A549 (cell line): ENCODE results near the gene CARD11. TPM values are rescaled to one million over a fixed set of nuclear protein-coding genes. Genes with fewer than 3 reads are reported as not detected.
A peak's percentile ranks its signal among the peaks of the same experiment; 100 is the strongest.

ENCODE experiments used
- ATAC-seq, 2 experiments: fragments of 200-7000 bp in 1 of 2; fragments of >200 bp in 1 of 2; cut with Nextera tagmentation in 1 of 2; cut with Tn5 transposase in 1 of 2; 3 replicates each; pipeline versions ENCODE4 v1.8.0 to v1.9.1; 2018 to 2020; ENCODE audit warnings: mild to moderate bottlenecking in 1 of 2, moderate library complexity in 1 of 2
- CTCF ChIA-PET: fragments of 300-600 bp; sonication (Branson Sonifier 250); formaldehyde crosslinking; extraction: SDS; loops from one replicate; lab custom pipeline; 2021; ENCODE audit warnings: antibody characterized with exemption, inconsistent platforms; lab: Yijun Ruan, JAX
- POLR2A ChIA-PET: fragments of 350-600 bp; formaldehyde crosslinking; extraction: SDS; loops from one replicate; lab custom pipeline; 2021; ENCODE audit warnings: antibody characterized with exemption, inconsistent platforms; lab: Yijun Ruan, JAX
- DNase-seq, 2 experiments: peaks; one replicate each; pipeline versions ENCODE4 v3.0.0 to v3.0.0-alpha.2; 2011 to 2016; ENCODE audit warnings: low read depth in 1 of 2, low spot score in 1 of 2
- FAIRE-seq: peaks from 2 replicates; lab custom pipeline; 2011; peaks lifted over from hg19 to GRCh38; lab: Jason Lieb, UNC
- H3K27ac ChIP-seq, 2 experiments: fragments of >200 bp; sonication (Bioruptor Twin); formaldehyde crosslinking; 3 replicates each; pipeline ENCODE4 v1.5.1; 2016 to 2017
- H3K4me1 ChIP-seq: fragments of >200 bp; sonication (Bioruptor Twin); formaldehyde crosslinking; 3 replicates; pipeline ENCODE4 v1.6.1; 2016
- H3K4me2 ChIP-seq: fragments of >200 bp; sonication (Bioruptor Twin); formaldehyde crosslinking; 3 replicates; pipeline ENCODE4 v1.6.1; 2016
- H3K4me3 ChIP-seq: fragments of >200 bp; sonication (Bioruptor Twin); formaldehyde crosslinking; 3 replicates; pipeline ENCODE4 v1.5.1; 2016
- H3K9me3 ChIP-seq: fragments of >200 bp; sonication (Bioruptor Twin); formaldehyde crosslinking; 3 replicates; pipeline ENCODE4 v1.6.1; 2016
- CHD4 ChIP-seq: fragments of 200-600 bp; sonication (generic); IDR thresholded peaks from 2 replicates; pipeline ENCODE4 v1.6.1; 2016; ENCODE audit warnings: antibody characterized with exemption, mild to moderate bottlenecking, borderline replicate concordance
- EHF ChIP-seq: fragments of 250-450 bp; sonication (Bioruptor Pico); IDR thresholded peaks from 2 replicates; pipeline ENCODE4 v1.5.0; 2020; ENCODE audit warnings: mild to moderate bottlenecking
- ESRRA ChIP-seq: fragments of 150-350 bp; IDR thresholded peaks from 2 replicates; pipeline ENCODE4 v1.6.1; 2014; ENCODE audit warnings: mild to moderate bottlenecking, low read length, borderline replicate concordance
- FOSL2 ChIP-seq, 2 experiments: fragments of 450-650 bp in 1 of 2; fragments of >200 bp in 1 of 2; sonication (Bioruptor Twin) in 1 of 2; formaldehyde crosslinking; IDR thresholded peaks; 2 replicates each; pipeline versions ENCODE4 v1.5.0 to v1.6.1; 2016 to 2020; ENCODE audit warnings: mild to moderate bottlenecking in 1 of 2, moderate library complexity in 1 of 2
- HDAC2 ChIP-seq: fragments of 200-600 bp; sonication (generic); IDR thresholded peaks from 2 replicates; pipeline ENCODE4 v1.6.1; 2016
- HEYL ChIP-seq: fragments of 250-450 bp; sonication (Bioruptor Pico); IDR thresholded peaks from 2 replicates; pipeline ENCODE4 v1.8.0; 2021; ENCODE audit warnings: mild to moderate bottlenecking, moderate library complexity
- HMGXB4 ChIP-seq: fragments of 250-450 bp; sonication (Bioruptor Pico); IDR thresholded peaks from 2 replicates; pipeline ENCODE4 v1.5.0; 2021; ENCODE audit warnings: mild to moderate bottlenecking, moderate library complexity, borderline replicate concordance
- JUNB ChIP-seq: fragments of >200 bp; sonication (Bioruptor Twin); formaldehyde crosslinking; IDR thresholded peaks from 2 replicates; pipeline ENCODE4 v1.6.1; 2016
- MAZ ChIP-seq: fragments of 150-350 bp; IDR thresholded peaks from 2 replicates; pipeline ENCODE4 v1.6.1; 2014; ENCODE audit warnings: antibody characterized with exemption, low read depth, low read length, borderline replicate concordance
- MYC ChIP-seq: IDR thresholded peaks from 2 replicates; pipeline ENCODE4 v1.6.1; 2012; ENCODE audit warnings: mild to moderate bottlenecking, inconsistent platforms, low read length, improper control_type of control experiment, borderline replicate concordance
- NFE2L2 ChIP-seq: fragments of 150-350 bp; conservative IDR thresholded peaks from 2 replicates; pipeline ENCODE4 v1.6.1; 2014; ENCODE audit warnings: low read length
- POLR2A ChIP-seq: IDR thresholded peaks from 2 replicates; pipeline ENCODE4 v1.6.1; 2012; ENCODE audit warnings: mild to moderate bottlenecking, low read length
- RARB ChIP-seq: fragments of 250-450 bp; sonication (Bioruptor Pico); IDR thresholded peaks from 2 replicates; pipeline ENCODE4 v1.8.0; 2021; ENCODE audit warnings: mild to moderate bottlenecking, moderate library complexity
- RFX5 ChIP-seq: fragments of 450-650 bp; IDR thresholded peaks from 2 replicates; pipeline ENCODE4 v1.7.1; 2014; ENCODE audit warnings: antibody characterized with exemption, mild to moderate bottlenecking, moderate library complexity
- SMC3 ChIP-seq: fragments of >200 bp; sonication (Bioruptor Twin); formaldehyde crosslinking; IDR thresholded peaks from 3 replicates; pipeline ENCODE4 v1.6.1; 2018; ENCODE audit warnings: inconsistent platforms
- TFCP2L1 ChIP-seq: fragments of 250-450 bp; sonication (Bioruptor Pico); IDR thresholded peaks from 2 replicates; pipeline ENCODE4 v1.5.0; 2021; ENCODE audit warnings: mild to moderate bottlenecking
- TP53 ChIP-seq: fragments of 250-450 bp; sonication (Bioruptor Pico); IDR thresholded peaks from 2 replicates; pipeline ENCODE4 v1.5.0; 2021; ENCODE audit warnings: mild to moderate bottlenecking, moderate library complexity
- USF2 ChIP-seq: fragments of 450-650 bp; IDR thresholded peaks from 2 replicates; pipeline ENCODE4 v1.6.1; 2014; ENCODE audit warnings: antibody characterized with exemption
- ZFP36 ChIP-seq: fragments of 450-650 bp; IDR thresholded peaks from 2 replicates; pipeline ENCODE4 v1.6.1; 2014; ENCODE audit warnings: borderline replicate concordance; ENCODE audit not compliant: partially characterized antibody
- ZNF302 ChIP-seq: fragments of 250-450 bp; sonication (Bioruptor Pico); IDR thresholded peaks from 2 replicates; pipeline ENCODE4 v1.9.0; 2021; ENCODE audit warnings: inconsistent platforms, mild to moderate bottlenecking, moderate library complexity
- WGBS: methylation state at CpG from one replicate; pipeline ENCODE4 v1.1.6; 2017; ENCODE audit errors: missing lambda C conversion rate; 5-methylcytosine and 5-hydroxymethylcytosine counted together
- polyA plus RNA-seq, 4 experiments: library from polyadenylated mRNA; depleted of rRNA in 3 of 4; stranded (reverse); fragments of >200 nt; fragmentation: RNase III in 1 of 4; extraction: RNeasy Plus Mini Kit Qiagen cat#74134 plus additional on column Dnase treatment in 1 of 4; gene quantifications; 2 replicates in 3 of 4; 3 replicates in 1 of 4; pipeline ENCODE4 v1.2.3, GENCODE V29; 2011 to 2017
- TF ChIP-seq, protein P1 (sequence below): fragments of 250-450 bp; sonication (Bioruptor Pico); IDR thresholded peaks from 2 replicates; pipeline ENCODE4 v1.5.0; 2020; ENCODE audit warnings: low read depth, mild to moderate bottlenecking, moderate library complexity
- TF ChIP-seq, protein P2 (sequence below): fragments of >200 bp; sonication (Bioruptor Twin); formaldehyde crosslinking; IDR thresholded peaks from 3 replicates; pipeline ENCODE4 v1.6.1; 2016

The CARD11 gene
- polyA plus RNA-seq, 2 of the 4 experiments (the other 2 are of a cell fraction), result 0.48 to 1.1 TPM

DNA sequence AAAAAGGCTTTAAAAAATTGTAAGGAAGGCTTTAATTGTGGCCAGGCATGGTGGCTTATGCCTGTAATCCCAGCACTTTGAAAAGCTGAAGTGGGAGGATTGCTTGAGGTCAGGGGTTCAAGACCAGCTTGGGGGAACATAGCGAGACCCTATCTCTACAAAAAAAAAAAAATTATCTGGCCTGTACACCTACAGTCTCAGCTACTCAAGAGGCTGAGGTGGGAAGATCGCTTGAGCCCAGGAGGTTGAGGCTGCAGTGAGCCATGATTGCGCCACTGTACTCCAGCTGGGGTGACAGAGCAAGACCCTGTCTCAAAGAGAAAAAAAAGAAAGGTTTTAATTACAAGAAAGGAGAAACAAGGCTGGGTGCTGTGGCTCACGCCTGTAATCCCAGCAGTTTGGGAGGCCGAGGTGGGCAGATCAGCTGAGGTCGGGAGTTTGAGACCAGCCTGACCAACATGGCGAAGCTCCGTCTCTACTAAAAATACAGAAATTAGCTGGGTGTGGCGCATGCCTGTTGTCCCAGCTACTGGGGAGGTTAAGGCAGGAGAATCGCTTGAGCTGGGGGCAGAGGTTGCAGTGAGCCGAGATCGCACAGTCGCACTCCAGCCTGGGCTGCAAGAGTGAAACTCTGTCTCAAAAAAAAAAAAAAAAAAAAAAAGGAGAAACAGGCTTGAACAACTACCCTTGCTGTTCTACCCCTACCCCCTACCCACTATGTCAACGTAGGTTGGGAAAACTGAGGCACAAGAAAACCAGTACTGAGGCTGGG lies 83.7 kb downstream of the CARD11 start:
- CTCF ChIA-PET, result no interaction called here
- WGBS, result 83% methylated on average over 14 of the region's 14 CpGs
- no peak for FAIRE-seq

DNA sequence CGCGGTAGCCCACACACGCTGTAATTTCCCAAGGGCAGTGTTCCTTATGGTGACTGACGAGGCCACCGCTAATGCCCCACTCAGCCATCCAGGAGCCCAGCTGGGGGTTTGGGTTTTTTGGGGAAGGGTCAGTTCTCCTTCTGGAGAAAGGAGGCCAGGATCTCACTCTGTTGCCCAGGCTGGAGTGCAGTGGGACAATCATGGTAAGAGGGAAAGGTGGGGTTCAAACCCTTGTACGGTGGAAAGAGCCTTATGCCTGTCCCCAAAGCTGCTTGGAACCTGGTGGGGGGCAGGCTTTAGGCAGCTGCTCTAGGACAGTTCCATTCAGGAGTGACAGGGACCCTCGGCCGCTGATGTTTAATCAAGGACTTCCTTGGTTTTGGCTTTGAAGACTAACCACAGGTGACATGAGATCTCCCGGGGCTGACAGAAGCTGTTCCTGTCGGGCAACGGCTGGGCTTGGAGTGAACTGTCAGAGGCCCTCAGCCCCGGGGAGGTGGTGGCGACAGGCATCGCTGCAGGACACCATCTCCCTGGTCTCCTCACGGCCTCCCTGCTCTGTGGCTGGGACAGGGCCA lies 84.5 kb downstream of the CARD11 start:
- DNase-seq, result no peak
- peaks cover 14% of the 10 kb centered on the region for H3K4me1 ChIP-seq
- WGBS, result 90% methylated on average over 14 of the region's 15 CpGs
- no peak for FAIRE-seq
- no peaks in the 10 kb centered on the region for H3K9me3 ChIP-seq
- TF ChIP-seq SMC3 (no peak), HDAC2 (no peak), ZNF302 (CRISPR knock-in tag) (no peak), USF2 (no peak), HEYL (CRISPR knock-in tag) (no peak), POLR2A (no peak), MYC (no peak), RFX5 (no peak)
- TF ChIP-seq, protein P1, sequence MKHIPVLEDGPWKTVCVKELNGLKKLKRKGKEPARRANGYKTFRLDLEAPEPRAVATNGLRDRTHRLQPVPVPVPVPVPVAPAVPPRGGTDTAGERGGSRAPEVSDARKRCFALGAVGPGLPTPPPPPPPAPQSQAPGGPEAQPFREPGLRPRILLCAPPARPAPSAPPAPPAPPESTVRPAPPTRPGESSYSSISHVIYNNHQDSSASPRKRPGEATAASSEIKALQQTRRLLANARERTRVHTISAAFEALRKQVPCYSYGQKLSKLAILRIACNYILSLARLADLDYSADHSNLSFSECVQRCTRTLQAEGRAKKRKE (CRISPR knock-in tag), result no peak
- no peak overlapping the region for H3K4me3 ChIP-seq
- ChIA-PET POLR2A (no interaction called here), CTCF (no interaction called here)
- peak overlapping the region in 1 of 2 experiments; percentile 91; a peak in 1 of 6 replicates for H3K27ac ChIP-seq
- no peak for ATAC-seq
- H3K4me2 ChIP-seq, result no peak overlapping the region

More for the DNA sequence above, 83.7 kb downstream of the CARD11 start:
- TF ChIP-seq ESRRA (no peak), EHF (CRISPR knock-in tag) (no peak), POLR2A (no peak), FOSL2 (IDR thresholded peaks at IDR 0.05) (no peak), FOSL2 (CRISPR knock-in tag; IDR thresholded peaks at IDR 0.05) (no peak), JUNB (no peak), RARB (CRISPR knock-in tag) (no peak), TP53 (no peak), HMGXB4 (CRISPR knock-in tag) (no peak), TFCP2L1 (no peak)
- TF ChIP-seq, all 56 proteins: peak for 0
- Histone ChIP-seq H3K4me3 (no peak overlapping the region), H3K27ac (0 out of 6 replicates have a peak overlapping the region, but pooled peaks of 1 of the 2 experiments have one; percentile 91), H3K4me2 (no peak overlapping the region), H3K4me1 (peaks cover 14% of the 10 kb centered on the region), H3K9me3 (peaks cover 7% of the 10 kb centered on the region; the same call in 1 of the 3 replicates)
- ATAC-seq, result no peak
- POLR2A ChIA-PET, result no interaction called here
- no peak for DNase-seq

DNA sequence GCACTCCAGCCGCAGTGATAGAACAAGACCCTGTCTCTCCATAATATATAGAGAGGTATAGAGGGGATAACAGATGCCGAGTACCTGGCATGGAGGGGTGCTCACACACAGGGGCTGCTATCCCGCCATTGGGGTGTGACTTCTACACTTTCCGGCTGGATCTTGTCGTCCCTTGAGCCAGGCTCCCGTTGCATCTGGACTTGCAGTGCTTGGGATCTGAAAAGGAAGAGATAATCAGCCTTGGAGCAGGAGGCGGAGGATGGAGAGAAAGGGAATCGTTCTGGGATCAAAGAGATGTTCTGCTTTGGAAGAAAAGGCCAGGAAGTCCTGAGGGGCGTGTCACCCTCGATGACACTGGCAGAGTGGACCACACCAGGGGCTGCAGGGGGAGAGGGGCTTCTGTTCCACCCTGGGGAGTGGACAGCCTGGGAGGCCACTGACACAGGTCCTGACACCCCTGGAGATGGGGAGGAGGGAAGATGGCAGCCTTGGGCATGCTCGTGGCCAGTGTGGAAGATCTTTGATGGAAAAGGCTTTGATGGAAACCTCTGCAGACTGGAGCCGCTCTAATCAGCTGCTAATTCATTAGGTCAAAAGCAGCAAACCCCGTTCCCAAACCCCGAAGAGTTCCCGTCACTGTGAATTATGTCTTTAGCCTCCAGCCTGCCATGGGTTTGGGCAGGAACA lies 85.1 kb downstream of the CARD11 start:
- no peak for DNase-seq
- Histone ChIP-seq H3K4me3 (no peak overlapping the region), H3K9me3 (no peaks in the 10 kb centered on the region), H3K4me2 (no peak overlapping the region), H3K27ac (peak overlapping the region in 1 of 2 experiments; percentile 91; a peak in 3 of 6 replicates), H3K4me1 (peaks cover 14% of the 10 kb centered on the region)
- CTCF ChIA-PET, result no interaction called here
- FAIRE-seq, result no peak
- ATAC-seq, result no peak
- POLR2A ChIA-PET, result no interaction called here
- 91% methylated on average over 15 of the region's 15 CpGs for WGBS
- TF ChIP-seq, protein P2, sequence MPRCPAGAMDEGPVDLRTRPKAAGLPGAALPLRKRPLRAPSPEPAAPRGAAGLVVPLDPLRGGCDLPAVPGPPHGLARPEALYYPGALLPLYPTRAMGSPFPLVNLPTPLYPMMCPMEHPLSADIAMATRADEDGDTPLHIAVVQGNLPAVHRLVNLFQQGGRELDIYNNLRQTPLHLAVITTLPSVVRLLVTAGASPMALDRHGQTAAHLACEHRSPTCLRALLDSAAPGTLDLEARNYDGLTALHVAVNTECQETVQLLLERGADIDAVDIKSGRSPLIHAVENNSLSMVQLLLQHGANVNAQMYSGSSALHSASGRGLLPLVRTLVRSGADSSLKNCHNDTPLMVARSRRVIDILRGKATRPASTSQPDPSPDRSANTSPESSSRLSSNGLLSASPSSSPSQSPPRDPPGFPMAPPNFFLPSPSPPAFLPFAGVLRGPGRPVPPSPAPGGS, result no peak
- no peak for TF ChIP-seq RFX5
- no peak for TF ChIP-seq TFCP2L1
- no peak for TF ChIP-seq NFE2L2
- no peak for TF ChIP-seq JUNB
- no peak for TF ChIP-seq CHD4
- no peak for TF ChIP-seq MYC
- TF ChIP-seq ZFP36, result no peak
- TF ChIP-seq MAZ, result no peak
- TF ChIP-seq HMGXB4 (CRISPR knock-in tag), result no peak
